ENCODE results near the gene PDHX. TPM values are rescaled to one million over a fixed set of nuclear protein-coding genes. Genes with fewer than 3 reads are reported as not detected.

The PDHX gene
- total and polyA plus RNA-seq, 10 of the 15 experiments (the other 5 are each of a cell fraction or from before 2014, with no cell fraction given): 14.5 to 41.9 (median 28.0) TPM

DNA sequence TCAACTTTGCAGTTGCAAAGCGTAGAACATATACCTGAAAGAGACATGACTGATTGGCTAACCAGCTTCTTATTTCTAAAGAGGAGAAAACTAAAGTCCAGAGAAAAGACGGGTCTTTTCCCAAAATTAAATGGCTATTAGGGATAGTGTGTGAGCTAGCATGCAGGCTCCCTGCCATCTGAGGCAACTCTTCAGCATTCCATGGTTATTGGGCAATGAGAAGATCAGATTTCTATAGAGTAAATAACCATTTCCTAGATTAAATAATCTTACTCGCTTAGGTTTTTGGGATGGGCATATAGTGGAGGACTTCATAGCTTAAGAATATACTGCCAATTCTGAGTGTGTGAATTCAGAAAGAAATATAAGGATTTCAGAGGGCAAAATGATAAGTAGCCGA, 95.0 kb downstream of the PDHX start (continued):
- TF ChIP-seq TAF1 (IDR thresholded peaks at IDR 0.05; ENCODE audit: borderline replicate concordance, low read depth, low read length) (no peak), CHD2 (IDR thresholded peaks at IDR 0.05; ENCODE audit: borderline replicate concordance, low read depth, low read length) (no peak), FOXK2 (IDR thresholded peaks at IDR 0.05) (no peak), HDGF (IDR thresholded peaks at IDR 0.05) (no peak), BACH1 (IDR thresholded peaks at IDR 0.05; ENCODE audit: borderline replicate concordance) (no peak)

DNA sequence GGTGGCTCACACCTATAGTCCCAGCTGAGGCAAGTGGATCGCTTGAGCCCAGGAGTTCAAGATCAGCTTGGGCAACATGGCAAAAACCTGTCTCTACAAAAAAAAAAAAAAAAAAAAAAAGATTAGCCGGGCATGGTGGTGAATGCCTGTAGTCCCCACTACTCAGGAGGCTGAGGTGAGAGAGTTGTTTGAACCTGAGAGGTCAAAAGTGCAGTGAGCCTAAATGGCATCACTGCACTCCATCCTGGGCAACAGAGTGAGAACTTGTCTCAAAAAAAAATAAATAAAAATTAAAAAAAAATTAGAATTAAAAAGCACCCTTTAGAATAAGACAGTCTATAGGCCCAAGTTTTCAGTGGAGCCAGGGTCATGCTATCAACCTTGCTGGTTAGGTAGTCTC, 95.5 kb downstream of the PDHX start:
- no peak for TF ChIP-seq ZNF384 (IDR thresholded peaks at IDR 0.05; ENCODE audit: borderline replicate concordance, low read depth, low read length)
- TF ChIP-seq YBX1 (IDR thresholded peaks at IDR 0.05): no peak
- no peak for TF ChIP-seq CTCF (IDR thresholded peaks at IDR 0.05 in 2 of 3, conservative IDR thresholded peaks at IDR 0.05 in 1 of 3; ENCODE audit: control insufficient read depth in 2 of 3, extremely low read depth in 1 of 3, insufficient read depth in 1 of 3, low read depth in 3 of 3, low read length in 3 of 3)
- TF ChIP-seq, protein P1, sequence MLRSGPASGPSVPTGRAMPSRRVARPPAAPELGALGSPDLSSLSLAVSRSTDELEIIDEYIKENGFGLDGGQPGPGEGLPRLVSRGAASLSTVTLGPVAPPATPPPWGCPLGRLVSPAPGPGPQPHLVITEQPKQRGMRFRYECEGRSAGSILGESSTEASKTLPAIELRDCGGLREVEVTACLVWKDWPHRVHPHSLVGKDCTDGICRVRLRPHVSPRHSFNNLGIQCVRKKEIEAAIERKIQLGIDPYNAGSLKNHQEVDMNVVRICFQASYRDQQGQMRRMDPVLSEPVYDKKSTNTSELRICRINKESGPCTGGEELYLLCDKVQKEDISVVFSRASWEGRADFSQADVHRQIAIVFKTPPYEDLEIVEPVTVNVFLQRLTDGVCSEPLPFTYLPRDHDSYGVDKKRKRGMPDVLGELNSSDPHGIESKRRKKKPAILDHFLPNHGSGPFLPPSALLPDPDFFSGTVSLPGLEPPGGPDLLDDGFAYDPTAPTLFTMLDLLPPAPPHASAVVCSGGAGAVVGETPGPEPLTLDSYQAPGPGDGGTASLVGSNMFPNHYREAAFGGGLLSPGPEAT (IDR thresholded peaks at IDR 0.05; ENCODE audit: low read depth): no peak
- TF ChIP-seq HDGF (IDR thresholded peaks at IDR 0.05): no peak
- TF ChIP-seq RBBP5 (conservative IDR thresholded peaks at IDR 0.05): no peak
- no peak for TF ChIP-seq RCOR1 (conservative IDR thresholded peaks at IDR 0.05; ENCODE audit: low read depth, low read length)
- no peak for TF ChIP-seq SP1 (IDR thresholded peaks at IDR 0.05; ENCODE audit: low read depth, low read length)
- TF ChIP-seq HDAC2 (IDR thresholded peaks at IDR 0.05): no peak
- no peak for TF ChIP-seq FOS (IDR thresholded peaks at IDR 0.05; ENCODE audit: borderline replicate concordance, extremely low read depth, insufficient read length)
- TF ChIP-seq EZH2 (IDR thresholded peaks at IDR 0.05; ENCODE audit: borderline replicate concordance, control insufficient read depth, low read depth, low read length): no peak
- TF ChIP-seq STAT3 (IDR thresholded peaks at IDR 0.05; ENCODE audit: low read depth, low read length): no peak
- H3K4me3 ChIP-seq: no peak overlapping the region
- POLR2A ChIA-PET: interaction anchor here (0.7 kb wide), 3 partner anchors 13 to 153 kb away, joined by 3 to 6 read pairs (median 3); no protein-coding TSS in a partner anchor
- FAIRE-seq (no peak), ATAC-seq (peak; percentile 28), DNase-seq (ENCODE audit: low read depth, low spot score) (no peak)
- no peak overlapping the region; the same call in 1 of the 2 replicates for H3K9ac ChIP-seq (ENCODE audit: control insufficient read depth, insufficient read depth, low read length)
- no peaks in the 10 kb centered on the region for H3K36me3 ChIP-seq (ENCODE audit: control insufficient read depth in 2 of 2, insufficient read depth in 2 of 2, low read length in 1 of 2)
- no peaks in the 10 kb centered on the region for H3K9me3 ChIP-seq (replicated peaks; ENCODE audit: control insufficient read depth, insufficient read depth, low read length)
- RAD21 ChIA-PET (ENCODE audit: unreplicated experiment): interaction anchor here (0.5 to 3.7 kb wide), 14 partner anchors 18 to 294 kb away, joined by 3 to 20 read pairs (median 4); no protein-coding TSS in a partner anchor
- in situ Hi-C loops (cut with MboI): loop anchor here (5.0 kb wide), 2 partner anchors 65 to 130 kb away; no protein-coding TSS in a partner anchor
- WGBS (ENCODE audit: insufficient coverage, insufficient replicate concordance, low lambda C conversion rate, missing lambda C conversion rate): 0% methylated on average over 1 of the region's 2 CpGs
- SMC1A ChIA-PET (ENCODE audit: uncharacterized antibody, unreplicated experiment): interaction anchor here (0.6 to 3.8 kb wide), 24 partner anchors 9 to 171 kb away, joined by 3 to 23 read pairs (median 4); no protein-coding TSS in a partner anchor
- intact Hi-C loops (cut with micrococcal nuclease; ENCODE audit: unreplicated experiment): loop anchor here (1.0 to 2.0 kb wide), 3 partner anchors 24 to 115 kb away; no protein-coding TSS in a partner anchor
- BruUV-seq (replicated peaks): no TSS peak
- H4K20me1 ChIP-seq (ENCODE audit: control insufficient read depth, insufficient read depth): no peaks in the 10 kb centered on the region
- CTCF ChIA-PET: interaction anchor here (0.9 to 1.4 kb wide), 3 partner anchors 85 to 226 kb away, joined by 3 read pairs; no protein-coding TSS in a partner anchor
- H3K27me3 ChIP-seq (replicated peaks in 1 of 2; ENCODE audit: control insufficient read depth in 2 of 2, insufficient read depth in 2 of 2, low read length in 1 of 2): no peaks in the 10 kb centered on the region
- no peaks in the 10 kb centered on the region for H3K79me2 ChIP-seq (ENCODE audit: control insufficient read depth, insufficient read depth, low read length)
- H3K27ac ChIP-seq (ENCODE audit: control insufficient read depth, insufficient read depth): peak overlapping the region; percentile 76
- H3K4me1 ChIP-seq (ENCODE audit: control insufficient read depth, insufficient read depth, low read length): peaks cover 29% of the 10 kb centered on the region
- H2AFZ ChIP-seq (ENCODE audit: control insufficient read depth, low read depth, low read length): no peak overlapping the region
- no peak overlapping the region for H3K4me2 ChIP-seq (ENCODE audit: control insufficient read depth, insufficient read depth)

Measured in GM12878 (cell line).